GM21528 (cell line): ENCODE results near the gene SLC23A3.

Experiments
- ATAC-seq: cut with Tn5 transposase; IDR thresholded peaks from one replicate; pipeline ENCODE4 v1.9.1; 2021; ENCODE audit warnings: mild to moderate bottlenecking, moderate library complexity; ENCODE audit not compliant: unreplicated experiment, low FRiP score

SLC23A3 gene

GRCh38 chr2:219176818-219177551 lies 7.2 kb upstream of the SLC23A3 start, which contains the start of gene CNPPD1:
Gene CNPPD1, minus strand, starts transcription at chr2:219176925. Its CDS starts 97 bp downstream, at chr2:219176828.
- ATAC-seq = peak; percentile 65

GRCh38 chr2:219175928-219176817 lies 6.3 kb upstream of the SLC23A3 start:
- peak; percentile 31 for ATAC-seq

- no peak for ATAC-seq
These were observed 5.7 kb upstream of the SLC23A3 start for GRCh38 chr2:219175486-219175885.

- ATAC-seq = no peak
These were observed 5.0 kb upstream of the SLC23A3 start for GRCh38 chr2:219174801-219175200.

GRCh38 chr2:219174146-219174545 lies 4.3 kb upstream of the SLC23A3 start:
- ATAC-seq = no peak

GRCh38 chr2:219173176-219173575 lies 3.3 kb upstream of the SLC23A3 start:
- ATAC-seq = no peak

GRCh38 chr2:219172231-219173154 lies 2.7 kb upstream of the SLC23A3 start:
- ATAC-seq = no peak

- ATAC-seq = no peak
These were observed 1.4 kb upstream of the SLC23A3 start for GRCh38 chr2:219171231-219171651.

- ATAC-seq = no peak
These were observed 897 bp downstream of the SLC23A3 start for GRCh38 chr2:219168932-219169331.

- ATAC-seq = no peak
These were observed 1.3 kb downstream of the SLC23A3 start for GRCh38 chr2:219168526-219168925.

- no peak for ATAC-seq
These were observed 1.8 kb downstream of the SLC23A3 start for GRCh38 chr2:219167997-219168396.

GRCh38 chr2:219165058-219165911 lies 4.5 kb downstream of the SLC23A3 start:
- no peak for ATAC-seq

GRCh38 chr2:219163156-219163555 lies 6.7 kb downstream of the SLC23A3 start:
- ATAC-seq = no peak

GRCh38 chr2:219161097-219161496 lies 8.7 kb downstream of the SLC23A3 start:
- ATAC-seq = no peak

GRCh38 chr2:219160186-219161017 lies 9.4 kb downstream of the SLC23A3 start, which contains the start of gene NHEJ1:
Gene NHEJ1, minus strand, starts transcription at chr2:219160815. Its CDS starts 2,453 bp downstream, at chr2:219158362.
- peak; percentile 91 for ATAC-seq

- ATAC-seq = peak; percentile 7
These were observed 10.1 kb downstream of the SLC23A3 start for GRCh38 chr2:219159771-219160185.

GRCh38 chr2:219158586-219158985 lies 11.2 kb downstream of the SLC23A3 start:
- no peak for ATAC-seq

- no peak for ATAC-seq
These were observed 11.8 kb downstream of the SLC23A3 start for GRCh38 chr2:219158025-219158424.
